ENCODE measurements around the gene TAPT1.

DNA sequence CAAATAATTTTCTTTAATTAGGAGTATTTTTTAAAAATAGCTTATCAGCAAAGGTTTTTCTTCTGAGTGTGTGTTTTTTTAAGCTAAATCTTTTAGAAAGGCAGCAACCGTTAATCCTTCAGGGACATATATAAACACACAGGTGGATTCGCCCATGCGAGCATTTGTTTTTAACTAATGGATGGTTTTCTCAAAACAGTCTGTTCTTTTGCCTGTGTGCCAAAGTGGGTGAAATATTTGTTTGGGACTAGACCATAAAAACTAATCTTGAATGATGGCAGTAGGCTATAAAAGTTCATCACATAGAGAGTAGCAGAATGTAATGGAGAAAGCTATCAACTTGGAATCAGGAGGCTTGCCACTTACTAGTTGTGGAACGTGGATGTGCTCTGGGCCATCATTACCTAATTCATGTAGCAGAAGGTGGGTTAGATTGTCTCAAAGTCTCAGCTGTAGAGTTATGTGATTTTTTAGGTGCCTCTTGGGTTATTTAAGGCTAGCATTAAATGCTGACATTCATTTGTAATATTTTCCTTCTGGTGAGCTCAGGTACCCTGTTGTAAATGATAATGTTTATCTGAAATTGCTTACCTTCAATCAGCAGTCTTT lies 7.4 kb upstream of the TAPT1 start:
- TF ChIP-seq, protein P1, sequence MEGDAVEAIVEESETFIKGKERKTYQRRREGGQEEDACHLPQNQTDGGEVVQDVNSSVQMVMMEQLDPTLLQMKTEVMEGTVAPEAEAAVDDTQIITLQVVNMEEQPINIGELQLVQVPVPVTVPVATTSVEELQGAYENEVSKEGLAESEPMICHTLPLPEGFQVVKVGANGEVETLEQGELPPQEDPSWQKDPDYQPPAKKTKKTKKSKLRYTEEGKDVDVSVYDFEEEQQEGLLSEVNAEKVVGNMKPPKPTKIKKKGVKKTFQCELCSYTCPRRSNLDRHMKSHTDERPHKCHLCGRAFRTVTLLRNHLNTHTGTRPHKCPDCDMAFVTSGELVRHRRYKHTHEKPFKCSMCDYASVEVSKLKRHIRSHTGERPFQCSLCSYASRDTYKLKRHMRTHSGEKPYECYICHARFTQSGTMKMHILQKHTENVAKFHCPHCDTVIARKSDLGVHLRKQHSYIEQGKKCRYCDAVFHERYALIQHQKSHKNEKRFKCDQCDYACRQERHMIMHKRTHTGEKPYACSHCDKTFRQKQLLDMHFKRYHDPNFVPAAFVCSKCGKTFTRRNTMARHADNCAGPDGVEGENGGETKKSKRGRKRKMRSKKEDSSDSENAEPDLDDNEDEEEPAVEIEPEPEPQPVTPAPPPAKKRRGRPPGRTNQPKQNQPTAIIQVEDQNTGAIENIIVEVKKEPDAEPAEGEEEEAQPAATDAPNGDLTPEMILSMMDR (IDR thresholded peaks at IDR 0.05), result no peak
- no peak for TF ChIP-seq POLR2AphosphoS5 (IDR thresholded peaks at IDR 0.05; ENCODE audit: insufficient read depth in 1 of 2, low read depth in 1 of 2)

Measured in vagina (tissue), 2 donors.